HL-60 (cell line): ENCODE results near the gene SRGAP3.

Source experiments
- DNase-seq, 2 experiments: peaks; one replicate each; pipeline ENCODE4 v3.0.0-alpha.2; 2010 to 2020; ENCODE audit warnings: low read depth in 1 of 2, low spot score in 1 of 2
- H3K27ac ChIP-seq: fragments of 250-450 bp; sonication (Bioruptor Pico); replicated peaks from 2 replicates; pipeline ENCODE4 v1.5.1; 2020; ENCODE audit warnings: mild to moderate bottlenecking, moderate library complexity
- H3K27me3 ChIP-seq: fragments of 250-450 bp; sonication (Bioruptor Pico); 2 replicates; pipeline ENCODE4 v1.5.1; 2021; ENCODE audit warnings: mild to moderate bottlenecking, moderate library complexity; ENCODE audit not compliant: insufficient read depth, poor library complexity, severe bottlenecking
- H3K4me3 ChIP-seq: replicated peaks from 2 replicates; pipeline ENCODE4 v1.5.1; 2011; ENCODE audit warnings: mild to moderate bottlenecking, control low read depth, low read length; ENCODE audit not compliant: insufficient read depth
- GABPA ChIP-seq: IDR thresholded peaks from 2 replicates; pipeline ENCODE4 v1.6.1; 2012; ENCODE audit warnings: low read depth
- POLR2AphosphoS5 ChIP-seq: IDR thresholded peaks from 2 replicates; pipeline ENCODE4 v1.6.1; 2012; ENCODE audit warnings: low read depth
- SPI1 ChIP-seq: IDR thresholded peaks from 2 replicates; pipeline ENCODE4 v1.6.1; 2012; ENCODE audit warnings: low read depth, mild to moderate bottlenecking, borderline replicate concordance
- TF ChIP-seq, protein P1 (sequence below): IDR thresholded peaks from one replicate; pipeline ENCODE4 v1.5.1; 2011; ENCODE audit warnings: low read length, control low read depth, inconsistent platforms; ENCODE audit not compliant: insufficient read depth
- TF ChIP-seq, protein P2 (sequence below): IDR thresholded peaks from 2 replicates; pipeline ENCODE4 v1.6.1; 2012; ENCODE audit warnings: low read depth; ENCODE audit not compliant: insufficient replicate concordance

Gene SRGAP3

DNA sequence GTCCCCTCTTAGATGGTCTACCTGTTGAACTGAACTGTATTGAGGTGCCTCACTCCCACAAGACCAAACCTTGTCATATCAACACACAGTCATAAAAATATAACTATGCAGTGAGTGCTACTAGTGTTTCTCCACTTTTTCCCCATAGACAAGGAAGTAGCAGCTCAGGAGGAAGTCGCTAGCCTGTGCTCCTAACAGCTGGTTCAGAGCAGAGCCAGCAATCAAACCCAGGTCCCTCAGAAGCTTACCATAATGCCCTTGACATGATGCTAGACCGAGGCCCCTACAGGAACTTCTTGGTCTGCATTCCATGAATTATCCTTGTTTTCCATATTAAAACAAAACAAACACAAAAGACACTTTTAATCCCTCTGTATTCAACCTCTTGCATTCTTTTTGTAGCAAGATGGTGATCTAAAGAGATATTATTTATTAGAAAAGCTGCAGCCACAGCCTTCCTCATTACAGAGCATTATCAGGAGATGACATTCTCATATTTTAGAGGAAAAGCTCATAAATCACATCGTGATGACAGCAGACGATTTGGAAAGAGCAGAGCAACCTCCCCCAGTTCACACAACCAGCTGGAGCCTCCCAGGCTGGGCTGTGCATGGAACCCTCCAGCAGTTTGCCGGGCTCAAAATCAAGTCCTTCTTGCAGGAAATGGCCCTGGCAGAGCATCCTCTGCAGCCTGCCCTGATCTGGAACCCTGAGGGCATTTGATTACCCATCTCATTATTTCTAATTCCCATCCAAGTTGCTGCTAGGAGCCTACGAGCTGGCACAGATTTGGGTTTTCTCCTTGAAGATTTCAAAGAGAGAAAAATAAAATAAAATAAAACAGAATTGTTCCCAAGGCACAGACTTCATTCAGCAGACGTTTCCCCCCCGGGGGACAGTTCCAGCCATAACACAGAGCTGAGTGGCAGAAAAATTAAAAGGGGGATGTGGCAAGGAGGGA lies 118.8 kb downstream of the SRGAP3 start:
- TF ChIP-seq, protein P1, sequence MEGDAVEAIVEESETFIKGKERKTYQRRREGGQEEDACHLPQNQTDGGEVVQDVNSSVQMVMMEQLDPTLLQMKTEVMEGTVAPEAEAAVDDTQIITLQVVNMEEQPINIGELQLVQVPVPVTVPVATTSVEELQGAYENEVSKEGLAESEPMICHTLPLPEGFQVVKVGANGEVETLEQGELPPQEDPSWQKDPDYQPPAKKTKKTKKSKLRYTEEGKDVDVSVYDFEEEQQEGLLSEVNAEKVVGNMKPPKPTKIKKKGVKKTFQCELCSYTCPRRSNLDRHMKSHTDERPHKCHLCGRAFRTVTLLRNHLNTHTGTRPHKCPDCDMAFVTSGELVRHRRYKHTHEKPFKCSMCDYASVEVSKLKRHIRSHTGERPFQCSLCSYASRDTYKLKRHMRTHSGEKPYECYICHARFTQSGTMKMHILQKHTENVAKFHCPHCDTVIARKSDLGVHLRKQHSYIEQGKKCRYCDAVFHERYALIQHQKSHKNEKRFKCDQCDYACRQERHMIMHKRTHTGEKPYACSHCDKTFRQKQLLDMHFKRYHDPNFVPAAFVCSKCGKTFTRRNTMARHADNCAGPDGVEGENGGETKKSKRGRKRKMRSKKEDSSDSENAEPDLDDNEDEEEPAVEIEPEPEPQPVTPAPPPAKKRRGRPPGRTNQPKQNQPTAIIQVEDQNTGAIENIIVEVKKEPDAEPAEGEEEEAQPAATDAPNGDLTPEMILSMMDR: no peak
- peak; percentile 26; the same call in 1 of the 2 replicates for TF ChIP-seq SPI1
- Histone ChIP-seq H3K27me3 (peaks cover 2% of the 10 kb centered on the region), H3K27ac (no peak overlapping the region), H3K4me3 (no peak overlapping the region)
- DNase-seq: peak in 1 of 2 experiments; percentile 25

DNA sequence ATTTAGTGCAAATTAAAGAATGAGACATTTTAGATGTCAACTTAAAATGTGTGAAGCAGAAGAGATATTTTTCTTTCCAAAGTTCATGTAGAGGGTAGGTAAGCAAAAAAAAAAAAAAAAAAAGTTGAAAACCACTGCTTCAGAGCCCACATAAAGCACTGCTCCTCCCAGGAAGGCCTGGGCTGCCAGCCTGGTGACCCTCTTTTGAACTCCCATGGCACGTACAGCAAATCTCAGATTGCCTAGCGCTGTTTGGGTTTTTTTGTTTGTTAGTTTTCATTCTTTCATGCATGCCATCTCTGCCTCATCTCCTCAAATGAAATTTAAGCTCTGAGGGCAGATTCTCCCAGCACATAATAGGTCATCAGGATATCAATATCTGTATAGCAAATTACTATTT lies 120.1 kb downstream of the SRGAP3 start:
- TF ChIP-seq, protein P2, sequence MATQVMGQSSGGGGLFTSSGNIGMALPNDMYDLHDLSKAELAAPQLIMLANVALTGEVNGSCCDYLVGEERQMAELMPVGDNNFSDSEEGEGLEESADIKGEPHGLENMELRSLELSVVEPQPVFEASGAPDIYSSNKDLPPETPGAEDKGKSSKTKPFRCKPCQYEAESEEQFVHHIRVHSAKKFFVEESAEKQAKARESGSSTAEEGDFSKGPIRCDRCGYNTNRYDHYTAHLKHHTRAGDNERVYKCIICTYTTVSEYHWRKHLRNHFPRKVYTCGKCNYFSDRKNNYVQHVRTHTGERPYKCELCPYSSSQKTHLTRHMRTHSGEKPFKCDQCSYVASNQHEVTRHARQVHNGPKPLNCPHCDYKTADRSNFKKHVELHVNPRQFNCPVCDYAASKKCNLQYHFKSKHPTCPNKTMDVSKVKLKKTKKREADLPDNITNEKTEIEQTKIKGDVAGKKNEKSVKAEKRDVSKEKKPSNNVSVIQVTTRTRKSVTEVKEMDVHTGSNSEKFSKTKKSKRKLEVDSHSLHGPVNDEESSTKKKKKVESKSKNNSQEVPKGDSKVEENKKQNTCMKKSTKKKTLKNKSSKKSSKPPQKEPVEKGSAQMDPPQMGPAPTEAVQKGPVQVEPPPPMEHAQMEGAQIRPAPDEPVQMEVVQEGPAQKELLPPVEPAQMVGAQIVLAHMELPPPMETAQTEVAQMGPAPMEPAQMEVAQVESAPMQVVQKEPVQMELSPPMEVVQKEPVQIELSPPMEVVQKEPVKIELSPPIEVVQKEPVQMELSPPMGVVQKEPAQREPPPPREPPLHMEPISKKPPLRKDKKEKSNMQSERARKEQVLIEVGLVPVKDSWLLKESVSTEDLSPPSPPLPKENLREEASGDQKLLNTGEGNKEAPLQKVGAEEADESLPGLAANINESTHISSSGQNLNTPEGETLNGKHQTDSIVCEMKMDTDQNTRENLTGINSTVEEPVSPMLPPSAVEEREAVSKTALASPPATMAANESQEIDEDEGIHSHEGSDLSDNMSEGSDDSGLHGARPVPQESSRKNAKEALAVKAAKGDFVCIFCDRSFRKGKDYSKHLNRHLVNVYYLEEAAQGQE: no peak
- TF ChIP-seq, protein P1: no peak
- TF ChIP-seq GABPA (no peak), POLR2AphosphoS5 (no peak), SPI1 (no peak)
- no peak overlapping the region for H3K4me3 ChIP-seq
- H3K27me3 ChIP-seq: no peaks in the 10 kb centered on the region
- no peak for DNase-seq
- H3K27ac ChIP-seq: no peak overlapping the region

DNA sequence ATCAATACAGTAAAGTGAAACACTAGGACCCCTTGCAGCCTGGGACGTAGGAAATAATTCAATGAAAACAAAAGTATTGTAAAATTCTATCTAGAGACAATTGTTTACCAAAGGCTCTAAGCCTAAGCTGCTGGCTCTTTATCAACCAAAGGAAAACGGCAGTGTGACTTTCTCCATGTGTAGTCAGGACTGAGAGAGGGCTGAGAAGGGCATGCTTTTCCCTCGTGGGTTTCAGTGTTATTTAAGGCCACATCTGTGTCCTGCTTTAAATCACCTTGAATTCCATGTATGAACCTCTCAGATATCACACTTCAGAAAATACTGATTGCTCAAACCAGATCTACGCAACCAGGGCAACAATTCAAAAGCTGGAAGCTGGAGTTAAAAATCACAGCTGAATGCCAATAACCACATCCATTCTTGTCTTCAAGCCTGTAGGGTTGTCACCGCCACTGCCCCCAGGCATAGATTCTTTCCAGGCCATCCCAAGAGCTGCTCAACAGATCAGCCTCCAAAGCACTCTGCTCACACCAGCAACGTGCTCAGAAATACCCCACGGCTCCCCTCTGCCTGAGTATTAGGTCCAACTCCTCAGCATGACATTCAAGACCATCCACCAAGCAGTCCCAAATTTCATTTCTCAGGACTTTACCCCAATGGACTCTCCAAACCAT lies 124.0 kb downstream of the SRGAP3 start:
- Histone ChIP-seq H3K27ac (no peak overlapping the region), H3K27me3 (no peaks in the 10 kb centered on the region)
- TF ChIP-seq, protein P1: no peak
- TF ChIP-seq, protein P2: no peak
- TF ChIP-seq GABPA (no peak), POLR2AphosphoS5 (no peak), SPI1 (no peak)

More for the DNA sequence above, 124.0 kb downstream of the SRGAP3 start:
- H3K4me3 ChIP-seq: no peak overlapping the region
- DNase-seq: no peak
